Liver (tissue), 9 donors: Measurements from ENCODE around the gene SZT2. TPM values are rescaled to one million over a fixed set of nuclear protein-coding genes. Genes with fewer than 3 reads are reported as not detected.

Experiments used
- DNase-seq: peaks from one replicate; pipeline ENCODE4 v3.0.0-alpha.2; 2017; ENCODE audit warnings: low spot score
- H3K27ac ChIP-seq, 2 donors: one replicate each; pipeline ENCODE4 v1.7.0; 2013; ENCODE audit warnings: inconsistent platforms in 2 of 2, low read length in 2 of 2, control low read depth in 1 of 2, low read depth in 1 of 2, mild to moderate bottlenecking in 1 of 2
- H3K27me3 ChIP-seq, 4 donors: one replicate each; pipeline versions ENCODE4 v1.6.1 to v1.7.0; 2013; ENCODE audit warnings: low read length in 3 of 4, inconsistent platforms in 1 of 4, mild to moderate bottlenecking in 1 of 4, moderate library complexity in 1 of 4; ENCODE audit not compliant: control insufficient read depth in 4 of 4, insufficient read depth in 4 of 4
- H3K36me3 ChIP-seq, 4 donors: one replicate each; pipeline versions ENCODE4 v1.6.1 to v1.7.0; 2013; ENCODE audit warnings: low read length in 3 of 4, mild to moderate bottlenecking in 3 of 4, low read depth in 1 of 4, moderate library complexity in 1 of 4; ENCODE audit not compliant: control insufficient read depth in 4 of 4, insufficient read depth in 3 of 4
- H3K4me1 ChIP-seq, 4 donors: one replicate each; pipeline versions ENCODE4 v1.6.1 to v1.7.0; 2013; ENCODE audit warnings: low read length in 3 of 4, mild to moderate bottlenecking in 3 of 4, moderate library complexity in 1 of 4; ENCODE audit not compliant: control insufficient read depth in 4 of 4, insufficient read depth in 4 of 4
- H3K4me3 ChIP-seq, 3 donors: one replicate each; pipeline versions ENCODE4 v1.6.1 to v1.7.0; 2013; ENCODE audit warnings: low read length in 3 of 3, control low read depth in 1 of 3, low read depth in 1 of 3, mild to moderate bottlenecking in 1 of 3
- H3K9ac ChIP-seq, 2 donors: one replicate each; pipeline ENCODE4 v1.7.0; 2013; ENCODE audit warnings: low read length in 2 of 2, mild to moderate bottlenecking in 2 of 2, moderate library complexity in 2 of 2, control low read depth in 1 of 2, low read depth in 1 of 2
- H3K9me3 ChIP-seq, 4 donors: one replicate each; pipeline versions ENCODE4 v1.6.1 to v1.7.0; 2013; ENCODE audit warnings: low read length in 3 of 4; ENCODE audit not compliant: control insufficient read depth in 4 of 4
- EGR1 ChIP-seq, 2 donors: IDR thresholded peaks; 2 replicates each; pipeline ENCODE4 v1.6.1; 2016 to 2018; ENCODE audit warnings: antibody characterized with exemption in 2 of 2, low read depth in 2 of 2
- FOXA1 ChIP-seq: IDR thresholded peaks from 2 replicates; pipeline ENCODE4 v1.6.1; 2016; ENCODE audit warnings: antibody characterized with exemption
- FOXA2 ChIP-seq: IDR thresholded peaks from 2 replicates; pipeline ENCODE4 v1.6.1; 2016; ENCODE audit warnings: antibody characterized with exemption
- GABPA ChIP-seq, 2 donors: IDR thresholded peaks in 1 of 2; conservative IDR thresholded peaks in 1 of 2; 2 replicates each; pipeline ENCODE4 v1.6.1; 2016; ENCODE audit warnings: antibody characterized with exemption in 2 of 2, mild to moderate bottlenecking in 1 of 2, moderate library complexity in 1 of 2
- HNF4G ChIP-seq: IDR thresholded peaks from 2 replicates; pipeline ENCODE4 v1.6.1; 2016; ENCODE audit warnings: antibody characterized with exemption
- JUND ChIP-seq, 2 donors: IDR thresholded peaks; 2 replicates each; pipeline ENCODE4 v1.6.1; 2016; ENCODE audit warnings: antibody characterized with exemption in 2 of 2
- NR2F2 ChIP-seq: IDR thresholded peaks from 2 replicates; pipeline ENCODE4 v1.6.1; 2016; ENCODE audit warnings: antibody characterized with exemption
- SP1 ChIP-seq: IDR thresholded peaks from 2 replicates; pipeline ENCODE4 v1.6.1; 2018; ENCODE audit warnings: antibody characterized with exemption, mild to moderate bottlenecking
- YY1 ChIP-seq: IDR thresholded peaks from 2 replicates; pipeline ENCODE4 v1.6.1; 2016; ENCODE audit warnings: antibody characterized with exemption, mild to moderate bottlenecking
- whole genome bisulfite sequencing: extraction: QIAGEN DNeasy Blood & Tissue Kit; methylation state at CpG from one replicate; pipeline ENCODE4 v1.1.7; 2013; 5-methylcytosine and 5-hydroxymethylcytosine counted together
- polyA plus RNA-seq, 2 donors: library from polyadenylated mRNA; stranded (reverse) in 1 of 2; unstranded in 1 of 2; fragments of 200-250 nt in 1 of 2; fragments of >200 nt in 1 of 2; fragmentation: Nextera tagmentation in 1 of 2; extraction: Ambion mirVana in 1 of 2; gene quantifications; one replicate each; pipeline versions ENCODE4 v1.2.1 to v1.2.3, GENCODE V29; 2013 to 2015
- total RNA-seq, 2 donors: library from RNA; depleted of rRNA; stranded (reverse); fragments of >200 nt; gene quantifications; one replicate each; pipeline ENCODE4 v1.2.3, GENCODE V29; 2014
- TF ChIP-seq, protein P1 (sequence below): fragments of 150-350 bp; IDR thresholded peaks from 2 replicates; pipeline ENCODE4 v1.5.1; 2017; ENCODE audit warnings: improper control_type of control experiment, low read depth, low read length; ENCODE audit not compliant: missing input control
- TF ChIP-seq, protein P2 (sequence below): IDR thresholded peaks from 2 replicates; pipeline ENCODE4 v1.6.1; 2016; ENCODE audit warnings: antibody characterized with exemption
- TF ChIP-seq, protein P3 (sequence below): IDR thresholded peaks from 2 replicates; pipeline ENCODE4 v1.6.1; 2016; ENCODE audit warnings: antibody characterized with exemption, mild to moderate bottlenecking
- TF ChIP-seq, protein P4 (sequence below): IDR thresholded peaks from 2 replicates; pipeline ENCODE4 v1.6.1; 2016; ENCODE audit warnings: antibody characterized with exemption
- donor health status: healthy.
- donor health status: healthy.
- donor health status: healthy.
- donor health status: healthy.
- donor health status: healthy.

The SZT2 gene
- total and polyA plus RNA-seq, 4 donors, result 4.8 to 31.0 (median 11.9) TPM

DNA sequence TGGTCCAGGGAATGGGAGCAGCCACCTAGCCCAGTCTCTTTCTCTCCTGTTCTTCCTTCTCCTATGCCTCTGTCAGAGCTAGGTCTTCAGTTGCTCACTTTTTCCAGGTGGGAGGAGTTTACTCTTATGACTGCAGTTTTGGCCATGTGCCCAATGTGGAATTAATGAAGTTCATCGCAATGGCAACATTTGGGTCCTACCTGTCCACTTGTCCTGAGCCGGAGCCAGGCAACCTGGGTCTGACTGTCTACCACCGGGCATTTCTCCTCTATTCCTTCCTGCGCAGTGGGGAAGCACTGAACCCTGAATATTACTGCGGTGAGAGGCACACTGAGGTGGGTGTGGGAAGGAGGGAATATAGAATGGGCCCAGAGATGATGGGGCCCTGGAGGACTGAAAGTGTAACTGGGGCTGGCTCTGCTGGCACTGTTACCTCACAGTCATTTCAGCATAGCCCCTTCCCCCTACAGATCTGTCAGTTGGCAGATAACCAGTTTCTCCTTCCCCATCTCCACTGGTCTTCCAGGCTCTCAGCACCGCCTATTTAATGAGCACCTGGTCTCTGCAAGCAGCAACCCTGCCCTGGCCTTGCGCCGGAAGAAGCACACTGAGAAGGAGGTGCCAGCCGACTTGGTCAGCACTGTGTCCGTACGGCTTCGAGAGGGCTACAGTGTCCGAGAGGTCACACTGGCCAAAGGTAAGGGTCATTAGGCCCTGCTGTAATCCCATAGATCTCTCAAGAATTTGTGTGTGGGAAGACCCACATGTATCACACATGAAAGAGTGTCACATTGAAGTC is 30.1 kb downstream of the SZT2 start:
- Histone ChIP-seq H3K36me3 (peaks cover 16 to 74% (median 61%) of the 10 kb centered on the region in 4 donors), H3K27ac (no peak overlapping the region), H3K4me1 (no peaks in the 10 kb centered on the region), H3K27me3 (no peaks in the 10 kb centered on the region), H3K9me3 (no peaks in the 10 kb centered on the region), H3K9ac (no peak overlapping the region), H3K4me3 (no peak overlapping the region)
- WGBS, result 96% methylated on average over 13 of the region's 13 CpGs
- TF ChIP-seq GABPA (IDR thresholded peaks at IDR 0.05 in 1 of 2, conservative IDR thresholded peaks at IDR 0.05 in 1 of 2) (no peak), FOXA2 (no peak), EGR1 (IDR thresholded peaks at IDR 0.05; ENCODE audit: low read depth in 2 of 2) (no peak), NR2F2 (no peak)
- TF ChIP-seq, protein P1, sequence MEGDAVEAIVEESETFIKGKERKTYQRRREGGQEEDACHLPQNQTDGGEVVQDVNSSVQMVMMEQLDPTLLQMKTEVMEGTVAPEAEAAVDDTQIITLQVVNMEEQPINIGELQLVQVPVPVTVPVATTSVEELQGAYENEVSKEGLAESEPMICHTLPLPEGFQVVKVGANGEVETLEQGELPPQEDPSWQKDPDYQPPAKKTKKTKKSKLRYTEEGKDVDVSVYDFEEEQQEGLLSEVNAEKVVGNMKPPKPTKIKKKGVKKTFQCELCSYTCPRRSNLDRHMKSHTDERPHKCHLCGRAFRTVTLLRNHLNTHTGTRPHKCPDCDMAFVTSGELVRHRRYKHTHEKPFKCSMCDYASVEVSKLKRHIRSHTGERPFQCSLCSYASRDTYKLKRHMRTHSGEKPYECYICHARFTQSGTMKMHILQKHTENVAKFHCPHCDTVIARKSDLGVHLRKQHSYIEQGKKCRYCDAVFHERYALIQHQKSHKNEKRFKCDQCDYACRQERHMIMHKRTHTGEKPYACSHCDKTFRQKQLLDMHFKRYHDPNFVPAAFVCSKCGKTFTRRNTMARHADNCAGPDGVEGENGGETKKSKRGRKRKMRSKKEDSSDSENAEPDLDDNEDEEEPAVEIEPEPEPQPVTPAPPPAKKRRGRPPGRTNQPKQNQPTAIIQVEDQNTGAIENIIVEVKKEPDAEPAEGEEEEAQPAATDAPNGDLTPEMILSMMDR, result no peak
- TF ChIP-seq, protein P2, sequence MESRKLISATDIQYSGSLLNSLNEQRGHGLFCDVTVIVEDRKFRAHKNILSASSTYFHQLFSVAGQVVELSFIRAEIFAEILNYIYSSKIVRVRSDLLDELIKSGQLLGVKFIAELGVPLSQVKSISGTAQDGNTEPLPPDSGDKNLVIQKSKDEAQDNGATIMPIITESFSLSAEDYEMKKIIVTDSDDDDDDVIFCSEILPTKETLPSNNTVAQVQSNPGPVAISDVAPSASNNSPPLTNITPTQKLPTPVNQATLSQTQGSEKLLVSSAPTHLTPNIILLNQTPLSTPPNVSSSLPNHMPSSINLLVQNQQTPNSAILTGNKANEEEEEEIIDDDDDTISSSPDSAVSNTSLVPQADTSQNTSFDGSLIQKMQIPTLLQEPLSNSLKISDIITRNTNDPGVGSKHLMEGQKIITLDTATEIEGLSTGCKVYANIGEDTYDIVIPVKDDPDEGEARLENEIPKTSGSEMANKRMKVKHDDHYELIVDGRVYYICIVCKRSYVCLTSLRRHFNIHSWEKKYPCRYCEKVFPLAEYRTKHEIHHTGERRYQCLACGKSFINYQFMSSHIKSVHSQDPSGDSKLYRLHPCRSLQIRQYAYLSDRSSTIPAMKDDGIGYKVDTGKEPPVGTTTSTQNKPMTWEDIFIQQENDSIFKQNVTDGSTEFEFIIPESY, result no peak
- no peak for DNase-seq

GRCh38 chr1:43420874-43421273 is 31.2 kb downstream of the SZT2 start:
- no peaks in the 10 kb centered on the region for H3K9me3 ChIP-seq
- no peak for DNase-seq
- 99% methylated on average over 10 of the region's 10 CpGs for WGBS
- H3K4me3 ChIP-seq, result no peak overlapping the region
- H3K36me3 ChIP-seq, result peaks cover 18 to 79% (median 64%) of the 10 kb centered on the region in 4 donors
- H3K27ac ChIP-seq, result no peak overlapping the region
- no peaks in the 10 kb centered on the region for H3K27me3 ChIP-seq
- H3K9ac ChIP-seq, result no peak overlapping the region
- H3K4me1 ChIP-seq, result no peaks in the 10 kb centered on the region
- TF ChIP-seq YY1, result no peak
- TF ChIP-seq JUND (IDR thresholded peaks at IDR 0.05), result no peak
- TF ChIP-seq FOXA1, result no peak
- TF ChIP-seq NR2F2, result no peak
- TF ChIP-seq EGR1 (IDR thresholded peaks at IDR 0.05; ENCODE audit: low read depth in 2 of 2), result no peak
- TF ChIP-seq, protein P3, sequence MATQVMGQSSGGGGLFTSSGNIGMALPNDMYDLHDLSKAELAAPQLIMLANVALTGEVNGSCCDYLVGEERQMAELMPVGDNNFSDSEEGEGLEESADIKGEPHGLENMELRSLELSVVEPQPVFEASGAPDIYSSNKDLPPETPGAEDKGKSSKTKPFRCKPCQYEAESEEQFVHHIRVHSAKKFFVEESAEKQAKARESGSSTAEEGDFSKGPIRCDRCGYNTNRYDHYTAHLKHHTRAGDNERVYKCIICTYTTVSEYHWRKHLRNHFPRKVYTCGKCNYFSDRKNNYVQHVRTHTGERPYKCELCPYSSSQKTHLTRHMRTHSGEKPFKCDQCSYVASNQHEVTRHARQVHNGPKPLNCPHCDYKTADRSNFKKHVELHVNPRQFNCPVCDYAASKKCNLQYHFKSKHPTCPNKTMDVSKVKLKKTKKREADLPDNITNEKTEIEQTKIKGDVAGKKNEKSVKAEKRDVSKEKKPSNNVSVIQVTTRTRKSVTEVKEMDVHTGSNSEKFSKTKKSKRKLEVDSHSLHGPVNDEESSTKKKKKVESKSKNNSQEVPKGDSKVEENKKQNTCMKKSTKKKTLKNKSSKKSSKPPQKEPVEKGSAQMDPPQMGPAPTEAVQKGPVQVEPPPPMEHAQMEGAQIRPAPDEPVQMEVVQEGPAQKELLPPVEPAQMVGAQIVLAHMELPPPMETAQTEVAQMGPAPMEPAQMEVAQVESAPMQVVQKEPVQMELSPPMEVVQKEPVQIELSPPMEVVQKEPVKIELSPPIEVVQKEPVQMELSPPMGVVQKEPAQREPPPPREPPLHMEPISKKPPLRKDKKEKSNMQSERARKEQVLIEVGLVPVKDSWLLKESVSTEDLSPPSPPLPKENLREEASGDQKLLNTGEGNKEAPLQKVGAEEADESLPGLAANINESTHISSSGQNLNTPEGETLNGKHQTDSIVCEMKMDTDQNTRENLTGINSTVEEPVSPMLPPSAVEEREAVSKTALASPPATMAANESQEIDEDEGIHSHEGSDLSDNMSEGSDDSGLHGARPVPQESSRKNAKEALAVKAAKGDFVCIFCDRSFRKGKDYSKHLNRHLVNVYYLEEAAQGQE, result no peak
- TF ChIP-seq, protein P1, result no peak
- no peak for TF ChIP-seq HNF4G
- TF ChIP-seq, protein P4, sequence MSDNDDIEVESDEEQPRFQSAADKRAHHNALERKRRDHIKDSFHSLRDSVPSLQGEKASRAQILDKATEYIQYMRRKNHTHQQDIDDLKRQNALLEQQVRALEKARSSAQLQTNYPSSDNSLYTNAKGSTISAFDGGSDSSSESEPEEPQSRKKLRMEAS, result no peak
- TF ChIP-seq SP1, result no peak
